Smooth muscle cell (in vitro differentiated cells): ENCODE data around the gene SYT8. TPM values are rescaled to one million over a fixed set of nuclear protein-coding genes. Genes with fewer than 3 reads are reported as not detected.

Source experiments
- DNase-seq: peaks from one replicate; lab custom pipeline; 2025; ENCODE audit not compliant: unreplicated experiment; lab: John Stamatoyannopoulos, UW
- H2AFZ ChIP-seq: fragments of 200-600 bp; sonication (generic); 2 replicates; pipeline ENCODE4 v1.6.0; 2016; ENCODE audit warnings: antibody characterized with exemption, low read depth, mild to moderate bottlenecking
- H3F3A ChIP-seq: fragments of 200-600 bp; sonication (generic); 2 replicates; pipeline ENCODE4 v1.6.0; 2017; ENCODE audit warnings: antibody characterized with exemption, low read depth
- H3K27ac ChIP-seq: fragments of 200-600 bp; sonication (generic); 2 replicates; pipeline ENCODE4 v1.5.1; 2016; ENCODE audit warnings: low read depth, mild to moderate bottlenecking
- H3K27me3 ChIP-seq: fragments of 200-600 bp; sonication (generic); 2 replicates; pipeline ENCODE4 v1.6.1; 2016; ENCODE audit warnings: low read depth, mild to moderate bottlenecking
- H3K36me3 ChIP-seq: fragments of 200-600 bp; sonication (generic); 2 replicates; pipeline ENCODE4 v1.5.1; 2016; ENCODE audit warnings: low read depth
- H3K4me1 ChIP-seq: fragments of 200-600 bp; sonication (generic); 2 replicates; pipeline ENCODE4 v1.5.1; 2016; ENCODE audit warnings: low read depth
- H3K4me2 ChIP-seq: fragments of 200-600 bp; sonication (generic); 2 replicates; pipeline ENCODE4 v1.6.0; 2016; ENCODE audit warnings: mild to moderate bottlenecking
- H3K4me3 ChIP-seq: fragments of 200-600 bp; sonication (generic); 2 replicates; pipeline ENCODE4 v1.5.1; 2016; ENCODE audit warnings: mild to moderate bottlenecking
- H3K79me2 ChIP-seq: fragments of 200-600 bp; sonication (generic); 2 replicates; pipeline ENCODE4 v1.6.0; 2016; ENCODE audit warnings: low read depth, mild to moderate bottlenecking
- H3K9ac ChIP-seq: fragments of 200-600 bp; sonication (generic); 2 replicates; pipeline ENCODE4 v1.6.0; 2016; ENCODE audit warnings: low read depth
- H3K9me3 ChIP-seq: fragments of 200-600 bp; sonication (generic); replicated peaks from 2 replicates; pipeline ENCODE4 v1.5.1; 2016; ENCODE audit warnings: low read depth
- H4K20me1 ChIP-seq: fragments of 200-600 bp; sonication (generic); 2 replicates; pipeline ENCODE4 v1.6.0; 2016; ENCODE audit warnings: low read depth
- WGBS: methylation state at CpG from one replicate; pipeline ENCODE4 v1.1.7; 2016; ENCODE audit warnings: low lambda C conversion rate; 5-methylcytosine and 5-hydroxymethylcytosine counted together
- polyA plus RNA-seq: library from polyadenylated mRNA; unstranded; fragments of >200 nt; fragmentation: Nextera tagmentation; extraction: Ambion mirVana; gene quantifications from 2 replicates; pipeline ENCODE4 v1.2.1, GENCODE V29; 2016
- total RNA-seq: library from RNA; depleted of rRNA; stranded (reverse); fragments of >200 nt; gene quantifications from 2 replicates; pipeline ENCODE4 v1.2.3, GENCODE V29; 2014
- TF ChIP-seq, protein P1 (sequence below): fragments of 200-600 bp; sonication (generic); IDR thresholded peaks from 2 replicates; pipeline ENCODE4 v1.5.1; 2017; ENCODE audit warnings: borderline replicate concordance, mild to moderate bottlenecking, antibody characterized with exemption; ENCODE audit not compliant: insufficient read depth, poor library complexity, severe bottlenecking

SYT8 gene
- total and polyA plus RNA-seq, 2 experiments from 2014 or later: 0.13 to 2.0 TPM

DNA sequence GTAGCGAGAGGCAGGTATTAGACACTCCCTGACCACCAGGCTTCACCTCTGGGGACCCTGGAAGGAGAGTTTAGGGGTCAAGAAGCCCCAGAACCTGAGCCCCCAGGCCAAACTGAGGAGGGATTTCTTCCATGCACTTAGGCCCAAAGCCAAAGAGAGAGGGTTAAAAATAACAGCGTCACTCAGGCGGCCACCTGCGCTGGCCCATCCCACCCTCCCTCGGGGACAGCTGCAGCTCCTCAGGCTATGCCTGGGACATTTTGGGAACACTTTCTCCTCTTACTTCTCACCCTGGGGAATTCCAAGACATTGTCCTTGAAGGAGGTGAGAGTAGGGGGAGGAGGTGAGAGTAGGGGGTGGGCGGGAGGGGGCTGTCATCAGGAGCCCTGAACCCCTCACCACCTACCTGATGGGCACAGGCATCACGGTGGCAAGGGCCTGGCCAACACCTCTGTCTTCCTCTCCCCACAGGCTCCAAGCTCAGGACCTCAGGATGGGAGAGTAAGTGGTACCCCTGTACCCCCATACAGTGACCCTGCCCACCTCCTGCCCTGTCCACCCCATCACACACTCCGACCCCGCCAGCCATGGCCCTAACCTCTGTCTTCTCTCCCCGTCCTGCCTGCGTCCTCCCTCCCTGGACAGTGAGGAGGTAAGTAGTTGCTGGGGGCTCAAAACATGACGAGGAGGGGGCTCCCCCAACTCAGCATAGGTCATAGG lies 4.6 kb downstream of the SYT8 start:
- no peaks in the 10 kb centered on the region for H3K79me2 ChIP-seq
- no peaks in the 10 kb centered on the region for H3K9me3 ChIP-seq
- no peak overlapping the region for H3K4me3 ChIP-seq
- H3K4me2 ChIP-seq: no peak overlapping the region
- no peaks in the 10 kb centered on the region for H3F3A ChIP-seq
- no peaks in the 10 kb centered on the region for H3K27me3 ChIP-seq
- 91% methylated on average over 12 of the region's 12 CpGs for WGBS
- H3K27ac ChIP-seq: no peak overlapping the region
- no peak for DNase-seq
- TF ChIP-seq, protein P1, sequence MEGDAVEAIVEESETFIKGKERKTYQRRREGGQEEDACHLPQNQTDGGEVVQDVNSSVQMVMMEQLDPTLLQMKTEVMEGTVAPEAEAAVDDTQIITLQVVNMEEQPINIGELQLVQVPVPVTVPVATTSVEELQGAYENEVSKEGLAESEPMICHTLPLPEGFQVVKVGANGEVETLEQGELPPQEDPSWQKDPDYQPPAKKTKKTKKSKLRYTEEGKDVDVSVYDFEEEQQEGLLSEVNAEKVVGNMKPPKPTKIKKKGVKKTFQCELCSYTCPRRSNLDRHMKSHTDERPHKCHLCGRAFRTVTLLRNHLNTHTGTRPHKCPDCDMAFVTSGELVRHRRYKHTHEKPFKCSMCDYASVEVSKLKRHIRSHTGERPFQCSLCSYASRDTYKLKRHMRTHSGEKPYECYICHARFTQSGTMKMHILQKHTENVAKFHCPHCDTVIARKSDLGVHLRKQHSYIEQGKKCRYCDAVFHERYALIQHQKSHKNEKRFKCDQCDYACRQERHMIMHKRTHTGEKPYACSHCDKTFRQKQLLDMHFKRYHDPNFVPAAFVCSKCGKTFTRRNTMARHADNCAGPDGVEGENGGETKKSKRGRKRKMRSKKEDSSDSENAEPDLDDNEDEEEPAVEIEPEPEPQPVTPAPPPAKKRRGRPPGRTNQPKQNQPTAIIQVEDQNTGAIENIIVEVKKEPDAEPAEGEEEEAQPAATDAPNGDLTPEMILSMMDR: no peak
- no peaks in the 10 kb centered on the region for H3K36me3 ChIP-seq
- H3K9ac ChIP-seq: no peak overlapping the region
- H4K20me1 ChIP-seq: no peaks in the 10 kb centered on the region
- no peak overlapping the region for H2AFZ ChIP-seq
- peaks cover 4% of the 10 kb centered on the region for H3K4me1 ChIP-seq

DNA sequence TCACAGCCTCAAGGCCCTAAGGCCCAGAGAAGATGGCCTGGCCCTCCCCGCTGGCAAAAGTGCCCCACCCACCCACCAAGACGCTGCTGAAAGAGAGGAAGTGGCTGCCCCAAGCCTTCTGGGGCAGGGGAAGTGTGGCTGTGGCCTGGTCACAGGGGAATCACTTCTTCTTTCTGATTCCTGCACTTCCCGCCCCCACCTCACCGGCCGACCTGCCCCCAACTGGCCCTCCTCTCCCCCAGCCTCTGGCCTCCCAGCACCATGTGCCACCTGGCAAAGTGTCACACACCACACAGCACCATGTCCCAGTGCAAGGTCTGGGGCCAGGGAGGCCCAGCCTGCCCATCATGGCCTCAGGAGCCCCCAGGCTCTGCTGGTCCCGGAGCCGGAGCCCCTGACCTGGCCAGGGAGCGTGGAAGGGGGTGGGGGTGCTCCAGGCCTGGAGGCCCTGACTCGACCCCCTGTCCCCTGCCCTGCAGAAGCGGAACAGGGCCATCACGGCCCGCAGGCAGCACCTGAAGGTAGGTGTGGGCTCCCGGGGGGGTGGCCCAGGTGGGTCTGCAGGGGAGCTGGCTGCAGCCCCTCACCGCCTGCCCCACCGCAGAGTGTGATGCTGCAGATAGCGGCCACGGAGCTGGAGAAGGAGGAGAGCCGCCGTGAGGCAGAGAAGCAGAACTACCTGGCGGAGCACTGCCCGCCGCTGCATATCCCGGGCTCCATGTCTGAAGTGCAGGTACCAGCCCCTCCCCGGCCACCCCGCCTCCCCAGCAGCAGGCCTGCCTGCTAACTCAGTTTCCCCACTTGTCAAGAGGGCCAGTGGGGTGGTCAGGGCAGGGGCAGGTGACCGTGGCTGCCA lies 5.4 kb downstream of the SYT8 start:
- Histone ChIP-seq H3K36me3 (no peaks in the 10 kb centered on the region), H2AFZ (no peak overlapping the region), H3K4me2 (no peak overlapping the region), H3K4me1 (peaks cover 4% of the 10 kb centered on the region), H3K9me3 (no peaks in the 10 kb centered on the region), H3F3A (no peaks in the 10 kb centered on the region), H4K20me1 (no peaks in the 10 kb centered on the region), H3K27ac (no peak overlapping the region), H3K27me3 (no peaks in the 10 kb centered on the region), H3K79me2 (no peaks in the 10 kb centered on the region), H3K4me3 (no peak overlapping the region), H3K9ac (no peak overlapping the region)
- 89% methylated on average over 25 of the region's 26 CpGs for WGBS
- TF ChIP-seq, protein P1: no peak
- no peak for DNase-seq

DNA sequence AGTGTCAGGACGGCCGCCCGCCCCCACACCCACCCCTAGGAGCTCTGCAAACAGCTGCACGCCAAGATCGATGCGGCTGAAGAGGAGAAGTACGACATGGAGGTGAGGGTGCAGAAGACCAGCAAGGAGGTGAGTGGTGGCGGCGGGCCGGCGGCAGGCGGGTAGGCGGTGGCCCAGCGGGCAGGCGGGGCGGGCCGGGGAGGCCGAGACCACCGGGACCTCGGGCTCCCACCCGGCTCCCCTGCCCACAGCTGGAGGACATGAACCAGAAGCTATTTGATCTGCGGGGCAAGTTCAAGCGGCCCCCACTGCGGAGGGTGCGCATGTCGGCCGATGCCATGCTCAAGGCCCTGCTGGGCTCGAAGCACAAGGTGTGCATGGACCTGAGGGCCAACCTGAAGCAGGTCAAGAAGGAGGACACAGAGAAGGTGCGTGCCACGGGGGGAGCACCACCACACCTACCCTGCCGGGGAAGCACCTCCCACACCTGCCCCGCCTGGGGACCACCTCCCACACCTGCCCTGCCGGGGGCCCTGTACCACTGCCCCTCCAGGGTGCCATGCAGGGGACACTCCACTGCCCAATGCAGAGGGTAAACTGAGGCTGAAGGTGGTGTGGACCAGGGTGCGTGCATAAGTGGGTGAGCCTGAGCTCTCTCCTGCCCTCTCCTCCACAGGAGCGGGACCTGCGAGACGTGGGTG lies 6.1 kb downstream of the SYT8 start:
- Histone ChIP-seq H3K27ac (no peak overlapping the region), H3K9me3 (no peaks in the 10 kb centered on the region), H3K36me3 (no peaks in the 10 kb centered on the region), H3K9ac (no peak overlapping the region), H3K79me2 (no peaks in the 10 kb centered on the region), H3K4me3 (no peak overlapping the region), H3K27me3 (no peaks in the 10 kb centered on the region), H3F3A (no peaks in the 10 kb centered on the region), H3K4me1 (peaks cover 4% of the 10 kb centered on the region), H4K20me1 (no peaks in the 10 kb centered on the region), H2AFZ (no peak overlapping the region), H3K4me2 (no peak overlapping the region)
- 96% methylated on average over 37 of the region's 37 CpGs for WGBS
- DNase-seq: no peak
- TF ChIP-seq, protein P1: no peak
